RWPE2 (cell line): Measurements from ENCODE around the gene PHF2.
A peak's percentile ranks its signal among the peaks of the same experiment; 100 is the strongest.

Experiments used
- ATAC-seq: fragments of 200-7000 bp; cut with Tn5 transposase; 3 replicates; pipeline ENCODE4 v1.9.1; 2021; ENCODE audit warnings: low read depth
- DNase-seq: peaks from one replicate; pipeline ENCODE4 v3.0.0-alpha.2; 2020; ENCODE audit warnings: low spot score
- H3K27ac ChIP-seq: fragments of 450-650 bp; 2 replicates; pipeline ENCODE4 v1.5.1; 2017; ENCODE audit warnings: mild to moderate bottlenecking; ENCODE audit not compliant: poor library complexity, severe bottlenecking
- H3K27me3 ChIP-seq: fragments of 250-450 bp; sonication (Bioruptor Pico); 2 replicates; pipeline ENCODE4 v1.5.1; 2021; ENCODE audit warnings: mild to moderate bottlenecking, moderate library complexity; ENCODE audit not compliant: insufficient read depth, poor library complexity, severe bottlenecking
- H3K36me3 ChIP-seq: fragments of 250-450 bp; sonication (Bioruptor Pico); 2 replicates; pipeline ENCODE4 v1.5.1; 2020; ENCODE audit warnings: low read depth, mild to moderate bottlenecking, moderate library complexity
- H3K4me1 ChIP-seq: fragments of 250-450 bp; sonication (Bioruptor Pico); 2 replicates; pipeline ENCODE4 v1.5.1; 2021; ENCODE audit warnings: mild to moderate bottlenecking, moderate library complexity; ENCODE audit not compliant: insufficient read depth, poor library complexity, severe bottlenecking
- H3K4me3 ChIP-seq: fragments of 250-450 bp; sonication (Bioruptor Pico); 2 replicates; pipeline ENCODE4 v1.5.1; 2021; ENCODE audit warnings: mild to moderate bottlenecking, moderate library complexity; ENCODE audit not compliant: severe bottlenecking
- H3K9me3 ChIP-seq: fragments of 250-450 bp; sonication (Bioruptor Pico); 2 replicates; pipeline ENCODE4 v1.5.1; 2021; ENCODE audit warnings: mild to moderate bottlenecking, moderate library complexity; ENCODE audit not compliant: severe bottlenecking
- TF ChIP-seq, protein P1 (sequence below): fragments of 450-650 bp; IDR thresholded peaks from one replicate; pipeline ENCODE4 v1.5.1; 2017; ENCODE audit warnings: mild to moderate bottlenecking, moderate library complexity; ENCODE audit not compliant: poor library complexity, severe bottlenecking

The PHF2 gene

DNA sequence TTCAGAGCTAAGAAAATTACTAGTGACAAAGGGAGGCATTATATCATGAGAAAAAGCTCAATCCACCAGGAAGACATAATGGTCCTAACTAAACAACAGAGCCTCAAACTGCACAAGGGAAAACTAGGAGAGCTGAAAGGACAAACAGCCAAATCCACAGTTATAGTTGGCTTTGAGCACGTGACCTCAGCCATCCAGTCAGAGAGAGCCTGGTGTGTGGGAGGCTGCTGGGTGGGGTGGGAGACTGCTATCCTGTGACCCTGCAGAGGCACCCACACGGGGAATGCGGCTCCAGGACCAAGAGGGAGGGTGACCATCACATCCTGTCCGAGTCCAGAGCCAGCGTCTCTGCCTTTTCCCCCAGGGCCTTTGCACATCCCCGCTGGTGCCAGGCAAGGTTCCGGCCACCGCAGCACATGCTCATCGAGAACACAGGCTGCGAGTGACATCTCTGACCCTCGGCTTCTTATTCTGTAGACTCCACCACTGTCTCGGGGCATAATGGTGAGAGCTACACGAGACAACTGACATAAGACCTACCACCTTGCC, 145.1 kb downstream of the PHF2 start:
- ATAC-seq: no peak
- Histone ChIP-seq H3K27me3 (no peaks in the 10 kb centered on the region), H3K4me1 (no peaks in the 10 kb centered on the region), H3K36me3 (no peaks in the 10 kb centered on the region), H3K27ac (no peak overlapping the region), H3K4me3 (no peak overlapping the region), H3K9me3 (no peaks in the 10 kb centered on the region)
- TF ChIP-seq, protein P1, sequence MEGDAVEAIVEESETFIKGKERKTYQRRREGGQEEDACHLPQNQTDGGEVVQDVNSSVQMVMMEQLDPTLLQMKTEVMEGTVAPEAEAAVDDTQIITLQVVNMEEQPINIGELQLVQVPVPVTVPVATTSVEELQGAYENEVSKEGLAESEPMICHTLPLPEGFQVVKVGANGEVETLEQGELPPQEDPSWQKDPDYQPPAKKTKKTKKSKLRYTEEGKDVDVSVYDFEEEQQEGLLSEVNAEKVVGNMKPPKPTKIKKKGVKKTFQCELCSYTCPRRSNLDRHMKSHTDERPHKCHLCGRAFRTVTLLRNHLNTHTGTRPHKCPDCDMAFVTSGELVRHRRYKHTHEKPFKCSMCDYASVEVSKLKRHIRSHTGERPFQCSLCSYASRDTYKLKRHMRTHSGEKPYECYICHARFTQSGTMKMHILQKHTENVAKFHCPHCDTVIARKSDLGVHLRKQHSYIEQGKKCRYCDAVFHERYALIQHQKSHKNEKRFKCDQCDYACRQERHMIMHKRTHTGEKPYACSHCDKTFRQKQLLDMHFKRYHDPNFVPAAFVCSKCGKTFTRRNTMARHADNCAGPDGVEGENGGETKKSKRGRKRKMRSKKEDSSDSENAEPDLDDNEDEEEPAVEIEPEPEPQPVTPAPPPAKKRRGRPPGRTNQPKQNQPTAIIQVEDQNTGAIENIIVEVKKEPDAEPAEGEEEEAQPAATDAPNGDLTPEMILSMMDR: no peak
- peak; percentile 45 for DNase-seq

DNA sequence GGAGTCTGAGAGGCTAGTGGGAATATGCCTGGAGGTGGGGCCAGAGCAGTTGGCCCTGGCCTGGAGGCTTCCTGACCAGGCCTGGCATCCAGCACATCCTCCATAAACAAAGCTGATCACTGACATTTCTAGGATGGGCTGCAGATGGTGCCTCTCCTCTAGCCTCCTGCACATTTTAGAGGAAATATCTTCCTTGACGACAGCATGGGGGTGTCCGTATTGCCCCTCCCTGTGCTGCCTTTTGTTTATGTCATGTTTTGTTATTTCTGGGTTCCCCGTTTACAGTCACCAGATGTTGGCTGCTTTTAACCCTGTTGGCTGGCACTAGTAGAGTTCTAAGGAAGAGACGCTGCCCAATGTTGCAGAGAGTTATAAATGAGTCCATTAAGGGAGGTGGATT, 148.5 kb downstream of the PHF2 start:
- ATAC-seq (no peak), DNase-seq (no peak)
- Histone ChIP-seq H3K4me1 (no peaks in the 10 kb centered on the region), H3K27me3 (peaks cover 12% of the 10 kb centered on the region), H3K27ac (no peak overlapping the region), H3K9me3 (no peaks in the 10 kb centered on the region), H3K36me3 (no peaks in the 10 kb centered on the region), H3K4me3 (no peak overlapping the region)
- TF ChIP-seq, protein P1: no peak

DNA sequence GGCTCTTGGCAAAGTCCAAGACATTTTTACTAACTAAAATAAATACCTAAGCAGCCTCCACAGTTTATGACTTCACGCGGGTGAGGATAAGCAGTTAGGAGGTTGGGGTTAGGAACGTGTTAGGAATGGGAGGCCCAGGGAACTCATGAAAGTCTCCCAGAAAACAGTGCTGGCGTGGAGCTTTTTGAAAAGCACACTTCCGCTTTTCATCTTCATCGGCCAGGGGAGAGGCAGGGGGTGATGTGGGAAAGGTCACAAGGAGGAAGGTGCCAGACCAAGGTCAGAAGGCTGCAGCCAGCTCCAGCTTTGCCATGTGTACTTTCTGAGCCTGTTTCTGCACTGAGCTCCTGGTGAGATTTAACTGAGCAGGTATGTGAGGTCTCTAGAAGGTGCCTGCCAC, 149.0 kb downstream of the PHF2 start:
- H3K27ac ChIP-seq: no peak overlapping the region

DNA sequence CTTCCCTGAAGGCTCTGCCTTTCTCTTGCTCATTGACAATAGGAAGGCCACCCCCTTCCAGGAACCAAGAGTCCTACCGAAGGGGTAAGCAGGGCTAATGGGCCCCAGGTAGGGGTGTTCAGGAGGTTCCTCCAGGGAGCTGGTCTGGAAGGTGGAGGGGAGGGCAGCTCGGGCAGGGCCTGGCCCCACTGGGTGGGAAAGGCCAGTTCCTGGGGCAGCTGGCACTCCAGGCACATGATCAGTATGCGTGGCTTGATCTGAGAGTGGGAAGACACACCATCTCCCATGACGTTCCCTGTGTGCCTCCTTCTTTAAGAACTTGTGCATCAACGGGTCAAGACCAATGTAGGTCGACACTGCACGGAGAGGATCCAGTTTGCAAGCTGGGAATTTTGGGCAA, 149.8 kb downstream of the PHF2 start:
- DNase-seq (no peak), ATAC-seq (no peak)
- Histone ChIP-seq H3K4me3 (no peak overlapping the region), H3K4me1 (no peaks in the 10 kb centered on the region), H3K9me3 (no peaks in the 10 kb centered on the region), H3K27me3 (peaks cover 25% of the 10 kb centered on the region), H3K36me3 (no peaks in the 10 kb centered on the region), H3K27ac (no peak overlapping the region)
- TF ChIP-seq, protein P1: no peak

More for the DNA sequence above, 149.0 kb downstream of the PHF2 start:
- H3K4me3 ChIP-seq: no peak overlapping the region
- no peaks in the 10 kb centered on the region for H3K4me1 ChIP-seq
- no peaks in the 10 kb centered on the region for H3K9me3 ChIP-seq
- no peak for DNase-seq
- TF ChIP-seq, protein P1: no peak
- peaks cover 18% of the 10 kb centered on the region for H3K27me3 ChIP-seq
- ATAC-seq: no peak
- H3K36me3 ChIP-seq: no peaks in the 10 kb centered on the region
